ENCODE data around the gene ELMO3.

ELMO3 gene

DNA sequence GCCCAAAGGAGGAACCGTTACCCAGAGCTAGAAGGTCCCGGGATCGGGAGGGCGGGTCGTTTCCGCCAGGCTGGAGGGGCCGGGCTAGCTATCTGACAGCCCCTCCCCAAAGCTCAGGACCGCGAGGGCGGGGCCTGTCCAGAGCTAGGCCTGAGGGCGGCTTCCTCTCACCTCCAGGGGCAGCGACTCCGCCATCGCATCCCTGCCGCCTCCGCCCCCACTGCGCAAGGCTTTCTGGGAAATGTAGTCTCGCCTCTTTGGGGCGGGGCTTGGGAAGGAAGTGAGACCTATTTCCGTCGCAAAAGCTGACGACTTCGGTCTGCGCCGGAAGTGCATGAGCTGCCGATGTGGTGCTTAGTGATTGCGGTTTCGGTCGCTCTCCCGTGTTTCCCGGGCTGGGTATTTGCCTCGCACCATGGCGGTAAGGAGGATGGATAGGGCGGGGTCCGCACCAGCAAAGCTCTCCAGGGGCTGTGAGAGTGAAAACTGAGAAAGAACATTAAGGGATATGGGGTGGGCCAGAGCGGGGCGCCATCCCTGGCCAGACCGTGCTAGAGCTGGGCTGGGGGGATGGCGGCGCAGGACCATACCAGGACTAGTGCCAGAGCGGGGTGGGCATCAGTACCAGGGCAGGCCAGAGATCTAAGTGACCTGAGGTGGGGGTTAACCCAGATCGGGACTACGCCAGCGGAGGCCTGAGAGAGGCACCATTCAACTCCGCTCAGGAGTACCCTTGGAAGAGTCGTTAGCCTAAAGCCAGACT lies 28.1 kb downstream of the ELMO3 start, which contains the start of gene TMEM208:
Gene TMEM208 (plus strand): TSS at position 327 of the 763 bp plus-strand sequence. CDS start 89 bp downstream, at position 416.
- peak; percentile 96 for DNase-seq

DNA sequence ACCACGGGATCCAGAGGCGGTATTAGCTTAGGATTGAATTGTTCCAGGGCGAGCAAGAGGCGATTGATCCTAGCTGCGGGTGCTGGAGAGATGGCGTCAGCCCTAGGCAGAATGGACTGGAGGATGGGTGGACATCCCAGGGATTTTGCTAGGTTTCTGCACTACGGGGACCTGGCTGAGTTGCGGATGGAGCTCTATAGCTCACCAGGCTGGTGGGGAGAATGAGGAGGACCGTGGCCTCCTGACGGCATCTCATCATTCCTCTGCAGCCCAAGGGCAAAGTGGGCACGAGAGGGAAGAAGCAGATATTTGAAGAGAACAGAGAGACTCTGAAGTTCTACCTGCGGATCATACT lies 28.6 kb downstream of the ELMO3 start:
- DNase-seq = no peak

DNA sequence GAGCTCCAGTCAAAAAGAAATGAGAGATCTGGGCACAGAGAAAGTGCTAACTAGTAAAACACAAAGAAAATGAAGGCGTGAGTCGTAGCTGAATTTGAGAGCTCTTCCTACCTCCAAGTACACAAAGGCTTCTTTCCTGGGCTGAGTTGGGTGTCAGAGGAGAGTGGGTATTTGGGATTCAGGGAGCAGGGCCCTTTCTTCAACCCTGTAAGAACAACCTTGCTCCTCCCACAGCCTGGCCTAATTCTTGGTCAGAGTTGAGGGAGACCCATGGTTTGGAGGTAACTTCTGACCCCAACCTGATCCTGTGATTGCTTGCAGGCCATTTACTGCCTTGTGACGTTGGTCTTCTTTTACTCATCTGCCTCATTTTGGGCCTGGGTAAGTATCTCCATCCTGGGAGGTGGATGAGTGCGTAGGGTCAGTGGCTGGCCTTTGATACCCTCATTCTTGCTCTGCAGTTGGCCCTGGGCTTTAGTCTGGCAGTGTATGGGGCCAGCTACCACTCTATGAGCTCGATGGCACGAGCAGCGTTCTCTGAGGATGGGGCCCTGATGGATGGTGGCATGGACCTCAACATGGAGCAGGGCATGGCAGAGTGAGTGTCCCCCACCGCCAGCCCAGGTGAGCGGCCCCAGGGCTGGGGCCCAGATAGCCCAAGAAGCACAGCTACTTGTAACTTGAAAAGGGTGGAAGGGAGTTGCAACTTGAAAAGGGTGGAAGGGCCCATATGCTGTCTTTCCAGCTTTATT lies 29.3 kb downstream of the ELMO3 start:
- DNase-seq = no peak

DNA sequence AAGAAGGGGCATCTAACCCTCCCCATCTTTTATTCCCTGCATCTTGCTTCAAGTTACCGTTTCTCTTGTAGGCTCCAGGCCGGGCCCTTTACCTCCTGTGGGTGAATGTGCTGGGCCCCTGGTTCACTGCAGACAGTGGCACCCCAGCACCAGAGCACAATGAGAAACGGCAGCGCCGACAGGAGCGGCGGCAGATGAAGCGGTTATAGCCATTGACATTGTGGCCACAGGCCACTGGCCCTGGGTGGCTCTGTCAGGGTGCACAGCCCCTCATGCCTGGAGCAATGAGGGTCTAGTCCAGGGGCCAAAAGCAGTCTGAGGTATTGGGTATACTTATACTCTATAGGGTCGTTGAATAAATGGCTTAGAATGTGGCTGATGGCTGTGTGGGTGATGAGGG lies 30.0 kb downstream of the ELMO3 start:
- no peak for DNase-seq

DNA sequence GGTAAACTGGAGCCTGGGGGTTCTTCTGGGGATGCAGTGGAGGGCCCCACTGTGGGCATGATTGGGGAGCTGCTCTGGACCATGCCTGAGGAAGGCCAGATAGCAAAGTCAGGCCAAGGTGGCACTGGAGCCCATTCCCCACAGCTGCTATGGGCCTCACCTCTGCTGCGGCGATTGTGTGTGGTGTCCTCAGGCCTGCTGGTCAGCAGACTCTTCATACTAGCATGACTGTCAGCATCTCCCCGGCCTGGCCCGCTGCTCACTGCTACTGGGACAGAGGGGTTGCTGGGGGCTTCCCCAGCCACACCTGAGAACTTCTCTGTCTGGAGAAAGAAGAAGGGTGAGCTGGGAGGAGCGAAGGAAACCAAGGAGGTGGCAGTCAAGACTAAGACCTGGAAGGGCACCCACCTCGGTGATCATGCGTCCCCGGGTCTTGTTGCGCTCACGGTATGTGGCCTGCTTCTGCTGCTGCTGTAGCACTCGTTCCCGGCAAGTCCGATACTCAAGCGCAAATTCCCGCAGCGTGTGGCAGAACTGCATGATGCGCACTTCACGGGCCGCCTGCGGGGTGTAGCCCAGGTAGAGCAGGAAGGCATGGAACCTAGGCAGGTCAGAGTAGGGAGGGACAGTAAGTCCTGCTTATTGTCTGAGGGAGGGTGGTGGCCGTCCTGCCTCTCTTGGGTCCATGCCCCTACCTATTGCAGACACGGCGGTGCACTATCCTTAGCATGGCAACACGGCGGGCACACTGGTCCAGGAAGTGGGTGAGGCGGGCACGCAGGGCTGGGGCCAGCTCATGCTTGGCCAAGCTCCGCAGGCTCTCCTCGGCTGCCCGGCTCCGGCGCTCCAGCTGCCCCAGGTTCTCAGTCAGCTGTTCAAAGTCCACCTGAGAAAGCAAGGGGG lies 31.2 kb downstream of the ELMO3 start:
- no peak for DNase-seq

DNA sequence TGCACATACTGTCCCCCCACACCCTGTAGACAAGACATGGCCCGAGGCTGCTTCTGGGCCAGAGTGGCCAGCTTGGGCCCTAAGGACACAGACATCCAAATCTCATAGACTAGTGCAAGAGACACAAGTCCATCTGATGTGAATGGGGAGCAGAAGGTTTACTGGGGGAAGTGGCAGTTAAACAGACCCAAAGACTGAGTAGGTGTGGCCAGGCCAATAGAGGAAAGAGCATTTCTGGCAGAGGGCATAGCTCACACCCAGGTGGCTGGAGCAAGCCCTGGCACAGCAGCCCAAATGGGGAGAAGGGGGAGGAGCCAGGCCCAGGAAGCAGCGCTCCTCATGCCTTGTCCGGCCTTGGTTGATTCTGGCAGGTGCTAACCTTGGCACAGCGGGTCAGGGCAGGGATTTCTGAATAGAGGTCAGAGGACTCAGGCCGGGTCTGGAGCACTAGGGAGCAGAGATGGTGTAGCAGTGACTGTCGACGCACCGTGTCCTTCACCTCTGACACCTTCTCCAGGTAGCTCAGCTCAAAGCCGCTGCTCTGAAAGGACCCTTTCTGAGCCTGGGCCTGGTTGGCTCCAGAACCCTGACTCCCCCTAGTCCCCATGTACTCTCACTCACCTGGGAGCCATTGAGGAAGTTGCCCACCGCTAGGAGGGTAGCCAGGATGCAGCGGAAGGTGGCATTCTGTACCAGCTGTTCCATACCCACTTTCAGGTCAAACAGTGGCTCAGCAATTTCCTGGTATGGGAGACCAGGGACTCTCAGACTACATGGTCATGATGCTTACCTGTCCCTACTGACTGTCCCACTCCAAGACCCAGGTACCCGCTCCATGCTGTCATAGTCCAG lies 32.1 kb downstream of the ELMO3 start:
- DNase-seq = no peak

DNA sequence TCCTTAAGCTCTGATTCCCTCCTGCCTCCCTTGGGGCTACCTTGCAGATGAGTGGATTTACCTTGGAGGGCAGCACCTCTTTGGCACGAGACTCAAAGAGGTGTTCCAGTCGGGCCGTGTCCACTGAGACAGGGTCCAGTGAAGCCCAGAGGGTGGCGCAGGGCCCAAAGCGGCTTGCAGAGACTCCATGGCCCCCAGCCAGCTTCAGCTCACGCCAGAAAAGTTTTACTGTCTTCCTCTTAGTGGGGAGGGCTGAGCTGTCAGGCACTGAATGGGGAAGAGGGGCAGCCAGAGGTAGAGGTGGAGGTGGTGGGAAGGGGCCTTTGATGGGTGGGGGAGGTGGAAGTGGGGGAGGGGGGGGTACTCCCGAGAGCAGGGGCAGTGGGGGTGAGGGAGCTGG lies 34.7 kb downstream of the ELMO3 start:
- no peak for DNase-seq

DNA sequence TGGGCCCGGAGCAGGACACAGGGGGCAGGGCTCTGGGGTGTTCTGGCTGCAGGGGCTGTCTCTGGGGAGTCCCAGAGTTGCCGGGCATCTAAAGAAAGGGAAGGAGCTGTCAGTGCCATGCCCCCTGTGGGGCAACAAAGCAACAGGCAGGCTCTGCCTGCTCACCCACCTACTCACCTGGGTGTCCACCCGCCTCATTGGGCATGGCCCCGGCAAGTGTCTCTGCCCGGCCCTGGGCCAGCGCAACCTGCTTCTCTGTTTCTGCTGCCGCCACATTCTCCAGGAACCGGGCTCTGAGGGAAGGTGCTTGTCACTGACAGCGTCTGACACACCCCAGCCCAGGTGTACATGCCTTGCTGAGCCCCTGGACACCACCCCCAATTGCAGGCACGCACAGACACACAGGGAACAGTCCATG lies 35.3 kb downstream of the ELMO3 start:
- no peak for DNase-seq

DNA sequence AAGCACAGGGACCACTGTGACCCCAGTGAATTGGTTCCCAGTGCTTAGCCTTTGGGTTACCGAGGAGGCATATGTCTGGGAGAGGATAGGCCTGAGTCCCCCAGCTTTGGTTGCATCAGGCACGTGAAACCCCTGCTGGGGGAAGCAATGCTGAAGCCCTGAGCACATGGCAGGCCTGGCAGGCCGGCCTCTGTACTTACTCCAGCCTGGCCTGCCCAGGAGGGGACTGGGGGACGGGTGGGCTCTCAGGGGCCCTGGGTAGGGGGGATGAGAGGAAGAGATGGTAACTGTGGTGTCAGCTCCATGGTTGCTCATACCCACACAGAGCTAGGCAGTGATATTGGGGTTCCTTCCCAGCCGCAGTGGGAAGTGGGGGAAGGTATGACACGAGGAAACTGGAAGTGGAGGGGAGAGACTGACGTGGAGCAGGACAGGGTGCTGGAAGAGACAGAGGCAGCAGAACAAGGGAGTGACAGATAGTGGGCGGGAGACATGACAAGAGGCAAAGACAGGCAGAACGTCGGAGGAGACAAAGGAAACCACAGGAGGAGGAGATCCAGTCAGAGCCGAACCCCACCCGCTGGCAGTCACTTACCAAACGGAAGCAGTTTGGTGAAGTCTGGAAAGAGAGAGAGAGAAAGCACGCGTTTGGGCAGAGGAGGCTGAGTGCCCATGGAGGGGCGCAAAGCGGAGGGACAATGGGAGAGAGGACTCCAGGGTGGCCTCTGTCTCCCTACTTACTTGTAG lies 37.1 kb downstream of the ELMO3 start:
- DNase-seq = no peak

DNA sequence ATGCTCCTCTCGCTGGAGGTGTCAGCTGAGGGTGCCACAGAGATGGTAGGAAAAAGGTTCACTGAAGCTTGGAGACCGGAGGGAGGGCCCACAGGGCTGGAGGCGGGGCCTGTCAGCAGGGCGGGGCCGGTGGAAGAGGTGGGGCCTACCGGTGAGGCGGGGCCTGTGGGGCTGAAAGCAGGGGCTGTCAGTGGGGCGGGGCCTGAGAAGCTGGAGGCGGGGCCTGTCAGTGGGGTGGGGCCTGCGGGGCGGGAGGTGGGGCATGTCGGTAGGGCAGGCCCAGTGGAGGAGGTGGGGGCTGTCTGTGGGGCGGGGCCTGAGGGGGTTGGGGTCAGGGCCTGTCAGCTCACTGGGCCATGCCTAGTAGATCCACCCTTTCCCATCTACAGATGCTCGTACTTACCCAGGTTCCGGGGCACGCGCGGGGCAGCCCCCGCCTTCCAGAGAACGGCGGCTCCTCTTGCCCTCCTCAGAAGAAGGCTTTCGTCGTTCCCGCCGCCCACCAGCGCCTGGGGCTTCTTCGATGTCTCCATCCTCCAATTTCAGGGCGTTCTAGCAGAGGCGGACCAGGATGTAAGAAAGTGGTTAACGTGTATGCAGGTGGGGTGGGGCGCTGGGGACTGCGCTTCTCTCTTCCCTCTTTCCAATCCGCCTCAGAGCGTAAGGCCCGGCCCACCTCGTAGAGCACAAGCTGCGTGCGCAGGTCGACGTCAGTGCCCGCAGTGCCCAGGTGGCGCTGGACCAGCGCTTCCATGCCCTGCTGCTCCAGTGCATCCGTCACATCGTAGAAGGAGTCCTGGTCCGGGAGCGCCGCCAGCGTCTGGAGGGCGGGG lies 37.8 kb downstream of the ELMO3 start:
- DNase-seq = peak; percentile 49

DNA sequence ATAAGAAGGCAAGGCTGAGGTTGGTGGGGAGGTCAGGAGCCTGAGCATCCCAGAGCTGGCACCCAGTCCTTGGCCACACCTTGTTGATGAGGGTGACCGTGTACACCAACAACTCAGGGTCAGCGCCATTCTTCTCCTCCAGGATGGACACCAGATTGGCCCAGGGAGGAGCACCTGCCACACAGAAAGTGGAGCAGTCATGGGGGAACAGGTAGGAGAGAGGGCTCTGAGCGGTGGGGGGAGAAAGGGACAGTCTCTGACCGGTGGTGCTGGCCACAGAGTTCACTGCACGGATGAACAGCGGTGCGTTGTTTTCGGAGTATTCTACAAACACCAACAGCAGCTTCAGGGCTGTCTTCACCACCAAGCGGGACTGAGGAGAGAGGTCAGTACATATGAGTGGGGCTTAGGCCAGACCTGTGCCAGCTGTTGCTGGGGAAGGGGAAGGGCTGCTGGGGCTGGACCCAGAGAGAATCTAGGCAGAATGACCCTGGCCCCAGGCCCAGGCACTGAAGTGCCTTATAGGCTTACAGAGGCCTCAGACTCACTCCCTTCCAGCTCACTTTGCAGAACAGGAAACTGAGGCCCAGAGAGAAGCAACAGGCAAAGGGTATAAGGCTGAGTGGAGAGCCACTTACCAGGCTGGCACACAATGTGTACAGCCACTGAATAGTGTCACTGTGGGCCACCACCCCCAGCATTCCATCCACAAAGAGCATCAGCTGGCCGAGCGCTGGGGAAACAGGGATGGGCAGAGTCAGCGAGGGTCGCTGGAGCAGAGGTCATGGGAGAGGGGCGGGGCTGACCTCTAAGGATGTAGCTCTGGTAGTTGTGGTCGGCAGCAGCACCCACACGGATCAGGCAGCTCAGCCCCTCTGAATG lies 38.7 kb downstream of the ELMO3 start:
- DNase-seq = no peak

DNA sequence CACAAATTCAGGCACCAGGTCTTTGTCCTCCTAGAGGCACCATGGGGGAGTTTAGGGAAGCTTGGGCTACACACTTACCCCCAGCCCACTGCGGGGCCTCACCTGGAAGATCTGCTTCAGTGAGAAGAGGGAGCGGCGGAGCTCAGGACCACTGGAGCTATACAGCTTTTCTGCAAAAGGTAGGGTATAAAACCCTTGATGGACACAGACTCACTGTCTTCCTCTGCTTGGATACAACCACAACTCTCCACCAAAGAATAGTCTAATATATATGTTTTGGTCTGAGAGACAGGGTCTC lies 39.3 kb downstream of the ELMO3 start:
- DNase-seq = no peak

DNA sequence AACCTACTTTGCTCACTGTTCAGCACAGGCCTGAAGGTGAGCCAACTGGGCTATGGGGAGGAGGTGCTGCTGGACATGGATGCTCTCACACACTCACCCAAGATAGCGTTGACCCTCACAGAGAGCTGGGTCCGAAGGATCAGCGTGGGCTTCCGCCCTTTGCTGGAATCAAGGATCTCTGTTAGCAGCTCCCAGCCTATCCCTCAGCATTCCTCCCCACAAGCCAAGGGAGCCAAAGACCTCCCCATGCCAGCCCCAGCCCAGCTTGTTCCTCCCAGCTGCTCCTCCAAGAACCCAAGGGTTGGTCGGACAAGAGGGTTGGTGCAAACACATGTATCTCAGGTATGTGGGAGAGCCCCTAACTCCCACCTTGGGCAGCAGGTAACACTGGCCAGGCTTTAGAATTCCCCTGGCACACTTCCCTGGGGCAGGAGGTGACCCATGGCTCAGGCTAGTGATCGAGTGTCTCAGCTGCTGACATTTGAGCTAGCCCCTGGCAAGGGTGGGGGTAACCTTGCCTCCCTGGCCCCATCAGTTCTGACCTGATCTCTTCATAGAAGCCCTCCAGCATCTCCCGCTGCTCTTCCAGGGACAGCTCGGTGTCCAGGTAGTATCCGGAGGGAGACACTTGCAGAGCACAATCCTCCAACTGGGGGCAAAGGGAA lies 40.0 kb downstream of the ELMO3 start:
- no peak for DNase-seq

DNA sequence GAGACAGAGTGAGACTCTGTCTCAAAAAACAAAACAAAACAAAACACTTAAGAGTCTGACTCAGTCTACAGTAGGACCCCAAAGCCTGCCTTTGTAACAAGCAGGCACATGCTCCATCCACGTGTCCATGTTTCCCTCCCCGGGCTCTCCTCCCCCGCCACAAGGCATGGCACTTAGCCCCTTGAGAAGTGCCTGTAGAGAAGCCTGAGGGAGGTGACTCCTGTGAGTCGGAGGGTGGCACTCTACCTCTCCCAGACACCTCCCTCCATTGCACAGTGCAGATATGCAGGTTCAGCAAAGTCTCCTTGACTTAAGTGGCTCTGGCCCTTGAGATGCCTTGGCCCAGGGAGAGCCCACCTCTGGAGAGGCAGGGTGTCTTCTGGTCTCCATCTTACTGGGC lies 41.6 kb downstream of the ELMO3 start:
- DNase-seq = no peak

DNA sequence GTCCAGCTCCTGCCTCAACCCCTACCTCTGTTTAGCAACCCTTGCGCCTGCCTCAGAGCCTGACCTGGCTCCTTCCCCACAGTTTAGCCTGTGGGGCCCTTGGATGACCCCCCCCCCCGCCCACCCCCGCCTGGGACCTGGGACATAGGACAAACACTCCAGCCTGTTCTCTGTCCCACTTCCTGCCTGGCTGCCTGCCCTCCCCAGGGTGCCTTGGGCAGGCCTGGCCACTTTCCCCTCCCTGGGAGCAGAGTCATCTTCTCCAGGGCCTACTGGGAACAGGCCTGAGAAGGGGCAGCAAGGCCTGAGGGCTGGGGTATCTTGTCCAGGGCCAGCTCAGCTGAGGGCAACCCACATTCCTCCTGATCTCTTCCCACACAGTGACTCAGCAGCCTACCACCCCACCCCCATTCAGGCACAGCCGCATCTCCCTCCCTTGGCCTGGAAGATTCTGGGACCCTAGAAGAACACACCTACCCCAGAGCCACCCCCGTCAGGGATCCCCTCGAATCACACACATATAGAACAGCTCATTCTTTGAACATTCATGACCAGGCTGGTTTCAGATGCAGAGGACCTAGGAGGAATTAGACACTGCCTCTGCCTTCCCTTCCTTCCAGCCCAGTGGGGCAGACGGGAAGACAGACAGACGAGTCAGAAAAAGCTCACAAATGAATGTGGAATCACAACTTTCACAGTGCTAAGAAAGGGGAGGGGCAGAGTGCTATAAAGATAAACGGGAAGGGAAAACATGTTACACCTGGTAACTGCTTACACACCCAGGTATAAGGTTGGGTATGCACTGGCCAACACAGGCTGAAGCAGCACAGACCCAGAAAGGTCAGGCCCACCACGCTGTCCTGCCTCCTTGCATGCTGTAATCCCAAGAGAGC lies 42.3 kb downstream of the ELMO3 start:
- no peak for DNase-seq

DNA sequence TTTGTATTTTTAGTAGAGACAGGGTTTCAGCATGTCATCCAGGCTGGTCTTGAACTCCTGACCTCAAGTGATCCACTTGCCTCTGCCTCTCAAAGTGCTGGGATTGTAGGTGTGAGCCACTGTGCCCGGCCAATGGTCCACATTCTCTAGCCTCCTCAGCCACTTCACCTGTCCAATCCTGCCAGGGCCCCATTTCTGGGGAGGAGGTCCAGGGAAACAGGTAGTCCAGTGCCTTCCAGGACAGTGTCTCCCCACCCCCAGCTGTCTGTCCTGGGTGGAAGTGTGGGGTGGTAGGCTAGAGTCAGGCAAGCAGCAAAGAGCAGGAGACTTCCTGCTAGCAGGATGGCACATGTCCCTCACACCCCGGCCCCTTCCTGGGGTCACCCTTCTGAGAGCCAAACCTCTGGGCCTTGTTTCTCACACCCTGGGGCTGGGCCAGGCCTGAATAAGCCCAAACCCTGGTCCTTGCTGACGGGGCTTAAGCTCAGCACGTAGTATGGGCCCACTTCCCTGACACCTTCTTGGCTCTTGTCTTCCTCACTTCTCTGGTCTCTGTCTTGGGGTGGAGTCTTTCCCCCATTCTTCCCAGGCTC lies 43.3 kb downstream of the ELMO3 start:
- no peak for DNase-seq

DNA sequence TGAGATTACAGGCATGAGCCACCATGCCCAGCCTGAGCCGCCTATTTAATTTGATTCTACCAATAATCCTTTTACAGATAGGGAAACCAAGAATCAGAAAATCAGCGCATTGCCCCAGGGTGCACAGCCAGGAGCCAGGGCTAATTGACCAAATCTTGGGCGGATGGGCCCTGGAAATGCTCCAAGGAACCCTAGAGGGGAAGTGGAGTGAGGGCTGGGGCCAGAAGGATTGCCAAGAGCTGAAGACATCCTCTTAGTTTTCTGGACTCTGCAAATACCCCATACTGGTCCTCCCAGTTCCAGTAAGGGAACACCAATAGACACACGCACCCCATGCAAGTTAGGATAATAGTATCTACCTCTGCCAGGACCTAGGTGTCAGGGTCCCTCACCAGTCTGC lies 44.5 kb downstream of the ELMO3 start:
- no peak for DNase-seq

All from NCI-H146 (cell line).